Large intestine (tissue), 3 donors: ENCODE data around the gene PPP4C. TPM values are rescaled to one million over a fixed set of nuclear protein-coding genes. Genes with fewer than 3 reads are reported as not detected.

ENCODE experiments used
- DNase-seq, 2 donors: peaks; one replicate each; pipeline versions ENCODE4 v3.0.0 to v3.0.0-alpha.2; 2013
- H3K27ac ChIP-seq: one replicate; pipeline ENCODE4 v1.5.1; 2013; ENCODE audit warnings: low read length
- H3K27me3 ChIP-seq: 2 replicates; pipeline ENCODE4 v1.6.1; 2013; ENCODE audit warnings: low read length; ENCODE audit not compliant: control insufficient read depth, insufficient read depth
- H3K36me3 ChIP-seq: 2 replicates; pipeline ENCODE4 v1.6.1; 2013; ENCODE audit warnings: low read length; ENCODE audit not compliant: control insufficient read depth, insufficient read depth
- H3K4me1 ChIP-seq: one replicate; pipeline ENCODE4 v1.6.1; 2013; ENCODE audit warnings: low read length; ENCODE audit not compliant: control insufficient read depth, insufficient read depth
- H3K4me3 ChIP-seq: one replicate; pipeline ENCODE4 v1.5.1; 2013; ENCODE audit warnings: low read length
- H3K9me3 ChIP-seq: one replicate; pipeline ENCODE4 v1.6.1; 2013; ENCODE audit warnings: mild to moderate bottlenecking, low read depth, low read length, moderate library complexity; ENCODE audit not compliant: control insufficient read depth
- WGBS: methylation state at CpG from one replicate; pipeline ENCODE4 v1.1.5; 2013; ENCODE audit warnings: low lambda C conversion rate; ENCODE audit not compliant: insufficient coverage; 5-methylcytosine and 5-hydroxymethylcytosine counted together
- polyA plus RNA-seq: library from polyadenylated mRNA; unstranded; fragments of 120-200 nt; gene quantifications from one replicate; pipeline ENCODE4 v1.2.1, GENCODE V29; 2013

The PPP4C gene
- polyA plus RNA-seq, 1 donor: 97.9 TPM

DNA sequence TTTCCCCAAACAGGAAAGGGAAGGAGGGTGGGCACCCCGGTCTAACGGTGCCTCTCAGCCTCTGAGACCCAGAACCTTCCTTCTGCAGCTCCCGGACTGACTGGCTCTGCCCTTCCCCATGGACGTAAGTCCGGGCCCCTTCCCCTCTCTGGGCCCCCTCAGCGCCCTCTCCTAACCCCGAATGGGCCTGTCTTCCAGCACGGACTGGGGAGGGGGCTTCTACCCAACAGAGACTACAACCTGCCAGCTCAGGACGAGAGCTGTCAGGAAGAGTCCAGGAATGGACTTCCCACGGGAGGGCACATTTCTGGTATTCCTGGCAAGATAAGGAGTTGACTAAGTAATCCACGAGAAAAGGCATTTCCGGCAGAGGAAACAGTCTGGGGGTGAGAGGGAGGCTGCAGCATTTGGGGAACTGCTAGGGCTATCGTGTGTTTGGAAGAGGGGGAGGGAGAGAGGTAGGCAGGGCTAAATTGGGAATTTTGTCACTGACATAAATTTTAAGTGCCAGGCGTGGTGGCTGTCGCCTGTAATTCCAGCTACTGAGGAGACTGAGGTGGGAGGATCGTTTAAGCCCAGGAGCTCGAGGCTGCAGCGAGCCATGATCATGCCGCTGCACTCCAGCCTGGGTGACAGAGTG lies 22.3 kb upstream of the PPP4C start:
- Histone ChIP-seq H3K27me3 (no peaks in the 10 kb centered on the region), H3K27ac (no peak overlapping the region), H3K36me3 (no peaks in the 10 kb centered on the region), H3K9me3 (no peaks in the 10 kb centered on the region), H3K4me3 (peak overlapping the region; percentile 79), H3K4me1 (peaks cover 9% of the 10 kb centered on the region)
- no peak for DNase-seq
- whole genome bisulfite sequencing: no CpG with 5 or more reads among the region's 19 CpGs

DNA sequence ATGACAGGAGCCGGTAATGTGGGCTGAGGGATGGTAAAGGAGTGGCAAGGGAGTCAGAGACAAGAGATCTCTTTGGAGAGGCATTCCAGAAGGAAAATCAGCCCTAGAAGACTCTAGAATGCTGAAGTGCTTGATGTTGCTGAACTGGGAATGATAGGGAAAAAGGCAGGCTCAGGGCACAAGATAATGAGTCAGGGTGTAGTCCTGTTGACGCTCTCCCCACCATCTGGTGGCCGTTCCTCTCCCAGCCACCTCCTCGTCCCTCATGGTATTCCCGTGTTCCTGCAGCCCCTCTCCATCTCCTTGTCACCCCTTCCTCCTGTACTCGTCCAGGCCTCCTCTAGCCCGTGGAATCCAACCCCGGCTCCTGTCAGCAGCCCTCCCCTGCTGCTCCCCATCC lies 21.3 kb upstream of the PPP4C start:
- H3K27me3 ChIP-seq: no peaks in the 10 kb centered on the region
- H3K27ac ChIP-seq: no peak overlapping the region
- no peak overlapping the region for H3K4me3 ChIP-seq
- 100% methylated on average over 1 of the region's 8 CpGs for WGBS
- H3K9me3 ChIP-seq: no peaks in the 10 kb centered on the region
- DNase-seq: no peak
- H3K36me3 ChIP-seq: no peaks in the 10 kb centered on the region
- H3K4me1 ChIP-seq: peaks cover 9% of the 10 kb centered on the region

DNA sequence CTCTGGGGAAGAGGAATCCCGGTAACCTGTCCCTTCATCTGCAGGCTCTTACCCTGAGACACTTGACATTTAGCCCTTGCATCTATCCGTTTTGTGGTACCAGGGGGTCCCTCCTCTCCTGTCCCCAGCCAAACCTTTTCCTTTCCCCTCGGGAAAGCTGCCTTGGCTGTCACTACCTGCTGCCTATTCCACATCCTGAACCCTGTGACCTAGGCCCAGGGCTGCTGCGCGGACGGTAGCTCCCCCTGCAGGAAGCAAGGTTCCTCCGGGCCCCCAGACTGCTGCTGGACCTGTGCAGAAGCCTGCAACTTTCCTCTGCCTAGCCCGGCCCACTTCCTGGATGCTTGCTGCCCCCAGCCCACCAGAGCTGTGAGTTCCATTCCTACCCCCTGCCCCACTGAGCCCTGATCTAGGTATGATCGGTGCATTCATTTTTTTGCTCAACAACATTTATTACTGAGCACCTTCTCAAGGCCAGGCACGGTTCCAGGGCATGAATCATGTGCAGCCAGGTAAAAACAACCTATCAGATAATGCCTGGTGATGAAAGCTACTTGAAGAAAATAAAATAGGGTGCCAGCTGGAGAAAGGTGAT lies 20.7 kb upstream of the PPP4C start:
- Histone ChIP-seq H3K4me1 (peaks cover 9% of the 10 kb centered on the region), H3K9me3 (no peaks in the 10 kb centered on the region), H3K27ac (no peak overlapping the region), H3K36me3 (no peaks in the 10 kb centered on the region), H3K27me3 (no peaks in the 10 kb centered on the region), H3K4me3 (no peak overlapping the region)
- DNase-seq: no peak
- no CpG with 5 or more reads among the region's 10 CpGs for WGBS

DNA sequence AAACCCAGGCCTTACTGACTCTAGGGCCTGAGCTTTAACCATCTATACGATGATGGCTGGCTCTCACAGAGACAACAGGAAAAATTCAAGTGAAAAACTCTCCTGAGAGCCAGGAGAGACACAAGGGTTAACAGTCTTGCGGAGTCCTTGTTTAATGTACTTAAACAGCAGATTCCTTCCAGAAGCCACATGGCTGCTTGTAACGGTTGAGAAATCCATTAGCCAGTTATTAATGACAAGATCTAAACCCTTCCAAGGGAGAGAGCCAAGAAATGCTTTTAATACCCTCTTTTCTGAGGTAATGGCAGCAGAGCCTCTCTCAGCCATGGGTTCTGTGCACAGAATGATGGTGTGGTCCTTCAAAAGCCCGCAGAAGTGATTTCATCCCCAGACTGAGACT lies 15.4 kb upstream of the PPP4C start:
- Histone ChIP-seq H3K4me3 (no peak overlapping the region), H3K36me3 (no peaks in the 10 kb centered on the region), H3K4me1 (peaks cover 11% of the 10 kb centered on the region), H3K27ac (no peak overlapping the region), H3K27me3 (no peaks in the 10 kb centered on the region), H3K9me3 (no peaks in the 10 kb centered on the region)
- 83% methylated on average over 1 of the region's 4 CpGs for WGBS
- no peak for DNase-seq

DNA sequence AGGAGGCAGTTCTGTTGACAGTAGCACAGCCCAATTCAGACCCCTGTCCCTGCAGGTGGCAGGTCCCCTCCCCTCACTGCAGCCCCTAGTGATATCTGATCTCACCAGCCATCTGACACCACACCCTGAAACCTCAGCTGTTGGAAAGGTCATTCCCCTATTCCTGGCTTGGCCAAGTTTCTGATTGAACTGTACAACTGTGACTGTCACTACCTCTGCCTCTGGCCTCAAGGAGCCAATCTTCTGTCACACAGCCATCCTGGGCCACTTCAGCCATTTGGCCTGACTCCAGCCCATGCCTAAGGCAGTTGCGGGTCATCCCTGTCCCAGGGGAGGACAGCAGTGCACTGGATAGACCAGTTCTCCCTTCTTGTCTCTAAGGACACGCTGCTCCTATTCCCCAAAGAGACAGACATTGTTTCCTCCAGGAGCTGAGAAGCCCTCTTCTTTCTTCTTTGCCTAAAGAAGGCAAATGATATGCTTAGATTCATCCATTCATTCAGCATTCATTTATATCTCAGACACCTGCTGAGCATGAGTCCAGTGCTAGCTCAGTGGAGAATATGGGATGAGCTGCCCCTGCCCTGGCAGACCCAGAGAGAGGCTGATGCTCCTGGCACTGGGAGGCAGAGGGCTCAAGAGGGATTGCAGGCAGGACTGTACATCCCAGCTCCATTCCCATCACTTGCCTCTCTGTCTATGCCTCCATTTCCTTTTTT lies 14.8 kb upstream of the PPP4C start:
- no CpG with 5 or more reads among the region's 2 CpGs for WGBS
- no peaks in the 10 kb centered on the region for H3K27me3 ChIP-seq
- H3K27ac ChIP-seq: no peak overlapping the region
- H3K4me1 ChIP-seq: peaks cover 11% of the 10 kb centered on the region
- no peaks in the 10 kb centered on the region for H3K36me3 ChIP-seq
- H3K4me3 ChIP-seq: no peak overlapping the region
- no peaks in the 10 kb centered on the region for H3K9me3 ChIP-seq
- no peak for DNase-seq

DNA sequence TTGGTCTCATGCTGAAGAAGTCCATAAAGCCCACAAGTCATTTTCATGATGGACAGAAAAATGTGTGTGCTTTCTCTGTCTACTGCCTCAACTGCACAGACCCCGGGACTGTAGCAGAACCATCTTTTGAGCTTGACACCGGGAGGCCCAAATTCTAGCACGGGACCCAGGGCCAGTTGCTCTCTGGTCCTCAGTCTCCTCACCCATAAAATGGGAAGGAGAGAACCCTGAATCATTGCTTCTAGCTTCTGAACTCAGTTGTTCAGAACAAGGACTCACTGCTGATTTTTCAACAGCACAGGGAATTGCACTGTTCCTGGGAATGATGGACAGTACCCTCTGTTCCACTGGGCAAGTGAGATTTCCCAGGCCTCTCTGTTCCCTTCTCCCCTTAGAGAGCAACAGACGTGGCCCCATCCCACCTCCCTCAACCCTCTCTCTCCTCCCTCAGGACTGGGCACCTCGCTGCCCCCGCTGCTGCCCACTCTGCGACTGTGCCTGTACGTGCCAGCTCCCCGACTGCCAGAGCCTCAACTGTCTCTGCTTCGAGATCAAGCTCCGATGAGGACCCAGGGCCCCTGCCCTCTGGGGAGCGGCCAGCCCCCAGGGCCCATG lies 12.4 kb upstream of the PPP4C start:
- DNase-seq: no peak
- Histone ChIP-seq H3K4me3 (no peak overlapping the region), H3K9me3 (no peaks in the 10 kb centered on the region), H3K4me1 (peaks cover 21% of the 10 kb centered on the region), H3K27me3 (no peaks in the 10 kb centered on the region), H3K36me3 (peaks cover 12% of the 10 kb centered on the region), H3K27ac (peak overlapping the region; percentile 100)
- no CpG with 5 or more reads among the region's 12 CpGs for WGBS

DNA sequence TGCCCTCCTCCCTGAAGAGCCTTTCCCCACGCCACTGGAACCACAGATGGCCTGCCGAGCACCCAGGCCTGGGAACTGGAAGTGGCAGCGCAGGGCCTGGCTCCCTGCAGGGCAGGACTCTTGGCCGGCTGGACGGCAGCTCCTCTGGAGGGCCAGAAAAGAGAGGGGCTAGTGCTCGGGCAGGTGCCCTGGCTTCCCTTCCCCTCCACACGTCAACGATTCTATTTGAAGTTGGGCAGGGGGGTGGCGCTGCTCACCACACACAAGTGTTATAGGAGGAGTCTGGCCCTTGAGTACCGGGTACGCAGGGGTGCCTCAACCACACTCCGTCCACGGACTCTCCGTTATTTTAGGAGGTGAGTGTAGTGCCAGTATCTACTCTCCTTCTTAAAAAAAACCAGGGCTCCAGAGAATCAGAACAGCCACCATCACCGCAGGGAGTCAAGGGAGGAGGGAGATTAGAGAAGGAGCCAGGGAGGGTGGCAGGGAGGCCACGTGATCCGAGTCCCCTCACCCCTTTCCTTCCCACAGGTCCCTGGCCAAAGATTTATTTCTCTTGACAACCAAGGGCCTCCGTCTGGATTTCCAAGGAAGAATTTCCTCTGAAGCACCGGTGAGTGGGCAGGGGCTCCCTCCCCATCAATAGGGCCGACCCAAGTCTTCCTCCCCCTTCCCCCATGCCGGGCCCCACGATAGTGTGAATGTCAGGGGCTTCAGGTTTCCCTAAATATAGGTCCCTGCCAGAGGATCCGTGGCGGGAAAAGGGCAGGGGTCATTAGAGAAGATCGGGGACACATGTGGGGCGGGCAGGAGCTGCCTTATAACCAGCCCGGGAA lies 11.7 kb upstream of the PPP4C start:
- no CpG with 5 or more reads among the region's 27 CpGs for WGBS
- Histone ChIP-seq H3K4me1 (peaks cover 21% of the 10 kb centered on the region), H3K27me3 (no peaks in the 10 kb centered on the region), H3K36me3 (peaks cover 19% of the 10 kb centered on the region), H3K9me3 (no peaks in the 10 kb centered on the region), H3K27ac (peak overlapping the region; percentile 100), H3K4me3 (peak overlapping the region; percentile 100)
- DNase-seq: peak in 1 of 2 donors; percentile 72

DNA sequence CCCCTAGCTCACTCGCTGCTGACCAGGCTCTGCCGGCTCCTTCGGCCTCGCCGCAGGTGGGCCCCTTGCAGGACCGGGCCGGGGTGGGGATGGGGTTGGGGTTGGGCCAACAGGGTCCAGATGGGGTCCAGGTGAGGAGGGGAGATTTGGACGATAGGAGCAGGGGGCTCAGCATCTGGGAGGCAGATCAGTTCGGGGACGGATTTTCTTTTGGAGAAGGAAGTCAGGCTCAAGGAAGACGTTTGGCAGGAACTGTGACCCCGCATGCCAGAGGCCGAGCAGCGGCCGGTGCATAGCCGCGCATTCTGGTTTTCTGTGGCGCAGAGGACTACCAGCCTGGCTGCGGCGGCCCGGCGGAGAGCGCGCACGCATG lies 11.1 kb upstream of the PPP4C start:
- Histone ChIP-seq H3K4me3 (peak overlapping the region; percentile 100), H3K36me3 (peaks cover 25% of the 10 kb centered on the region), H3K27me3 (no peaks in the 10 kb centered on the region), H3K4me1 (peaks cover 21% of the 10 kb centered on the region), H3K27ac (peak overlapping the region; percentile 100), H3K9me3 (peaks cover 2% of the 10 kb centered on the region)
- no CpG with 5 or more reads among the region's 25 CpGs for WGBS
- DNase-seq: no peak

DNA sequence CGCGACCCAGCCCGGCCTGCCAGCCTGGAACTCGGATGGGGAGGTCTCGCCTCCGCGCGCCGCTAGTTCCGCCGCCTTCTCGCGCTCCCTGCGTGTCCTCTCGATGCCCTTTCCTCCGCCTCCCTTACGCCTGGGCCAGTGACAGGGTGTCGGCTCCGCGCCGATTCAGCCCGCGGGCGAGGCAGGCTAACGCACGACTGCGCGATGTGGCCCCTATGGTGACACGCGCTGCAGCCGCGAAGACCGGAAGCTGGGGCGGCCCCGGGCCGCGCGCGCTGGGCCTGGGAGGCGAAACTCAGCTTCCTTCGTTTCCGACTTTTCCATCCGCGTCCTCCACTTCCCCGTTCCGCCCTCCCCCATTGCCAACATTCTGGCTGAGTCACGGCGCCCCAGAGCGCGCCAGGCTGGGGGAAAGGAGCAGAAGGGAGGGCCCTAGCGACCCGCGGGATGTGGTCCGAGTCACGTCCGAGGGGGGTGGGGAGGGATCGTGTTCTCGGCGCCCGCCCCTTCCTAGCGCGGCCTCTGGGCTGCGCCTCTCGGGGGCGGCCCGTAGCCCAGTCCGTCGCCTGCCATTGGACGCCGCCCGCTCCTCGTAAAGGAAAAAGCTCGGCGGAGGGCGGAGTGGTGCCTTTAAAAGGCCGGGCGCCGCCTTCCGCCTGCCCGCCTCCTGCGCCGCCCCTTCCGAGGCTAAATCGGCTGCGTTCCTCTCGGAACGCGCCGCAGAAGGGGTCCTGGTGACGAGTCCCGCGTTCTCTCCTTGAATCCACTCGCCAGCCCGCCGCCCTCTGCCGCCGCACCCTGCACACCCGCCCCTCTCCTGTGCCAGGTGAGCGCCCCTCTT lies 10.5 kb upstream of the PPP4C start, which contains the start of gene ALDOA:
Gene ALDOA, plus strand, starts transcription at position 659 of the 841 bp plus-strand sequence. CDS start 1,138 bp downstream, outside the sequence.
- Histone ChIP-seq H3K9me3 (peaks cover 2% of the 10 kb centered on the region), H3K27me3 (no peaks in the 10 kb centered on the region), H3K27ac (peak within 1 kb of the TSS; percentile 100), H3K36me3 (peaks cover 32% of the 10 kb centered on the region), H3K4me3 (peak within 1 kb of the TSS; percentile 100), H3K4me1 (peaks cover 21% of the 10 kb centered on the region)
- WGBS: no CpG with 5 or more reads among the region's 99 CpGs
- DNase-seq: peak; percentile 98 to 99
